HepG2 (cell line): ENCODE results near the gene ANKRD22.

Experiments used
- EZH2 ChIP-seq: conservative IDR thresholded peaks from 2 replicates; pipeline ENCODE4 v1.6.1; 2012; ENCODE audit warnings: mild to moderate bottlenecking, low read depth, low read length, moderate library complexity
- FOXM1 ChIP-seq: sonication (generic); formaldehyde crosslinking; IDR thresholded peaks from 2 replicates; pipeline ENCODE4 v1.5.0; 2020; ENCODE audit warnings: missing genetic modification reagents
- JUND ChIP-seq: sonication (generic); formaldehyde crosslinking; IDR thresholded peaks from 2 replicates; pipeline ENCODE4 v1.8.0; 2022; ENCODE audit warnings: mild to moderate bottlenecking, missing genetic modification reagents
- RFX1 ChIP-seq: fragments of 450-650 bp; IDR thresholded peaks from 2 replicates; pipeline ENCODE4 v1.6.1; 2017
- YY1 ChIP-seq: IDR thresholded peaks from 2 replicates; pipeline ENCODE4 v1.6.1; 2011; ENCODE audit warnings: low read length, low read depth, moderate library complexity, mild to moderate bottlenecking; ENCODE audit not compliant: insufficient read depth, insufficient replicate concordance
- ZNF510 ChIP-seq: sonication (generic); formaldehyde crosslinking; IDR thresholded peaks from 2 replicates; pipeline ENCODE4 v1.4.0; 2020; ENCODE audit warnings: low read depth, mild to moderate bottlenecking, missing genetic modification reagents
- TF ChIP-seq, protein P1 (sequence below), 2 experiments: IDR thresholded peaks; 2 replicates each; pipeline ENCODE4 v1.6.1; 2011 to 2012; ENCODE audit warnings: low read length in 2 of 2, borderline replicate concordance in 1 of 2, low read depth in 1 of 2, mild to moderate bottlenecking in 1 of 2, moderate library complexity in 1 of 2
- TF ChIP-seq, protein P2 (sequence below): fragments of 450-650 bp; IDR thresholded peaks from 2 replicates; pipeline ENCODE4 v1.6.1; 2016
- TF ChIP-seq, protein P3 (sequence below): sonication (generic); formaldehyde crosslinking; IDR thresholded peaks from 2 replicates; pipeline ENCODE4 v1.4.0; 2020; ENCODE audit warnings: missing genetic modification reagents
- TF ChIP-seq, protein P4 (sequence below): sonication (generic); formaldehyde crosslinking; IDR thresholded peaks from 2 replicates; pipeline ENCODE4 v1.5.0; 2020; ENCODE audit warnings: mild to moderate bottlenecking, missing genetic modification reagents, moderate library complexity

DNA sequence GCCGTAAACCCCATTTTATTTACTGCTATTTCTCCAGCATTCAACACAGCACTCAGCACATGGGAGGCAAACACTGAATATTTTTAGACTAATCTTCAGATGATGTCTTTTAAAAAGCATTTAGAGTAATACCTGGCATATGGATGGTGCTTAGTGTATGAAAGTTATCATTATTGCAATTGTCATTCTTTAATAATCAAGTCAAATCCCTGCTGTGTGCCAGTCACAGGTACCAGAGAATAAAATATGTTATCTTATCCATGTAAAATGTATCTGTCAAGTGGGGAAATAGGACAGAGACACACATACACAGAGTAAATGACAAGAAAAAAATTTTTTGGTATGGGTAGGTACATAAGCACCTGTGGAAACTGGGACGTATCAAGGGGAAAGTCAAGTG lies 18.5 kb downstream of the ANKRD22 start:
- TF ChIP-seq RFX1 (no peak), ZNF510 (CRISPR knock-in tag) (no peak), JUND (CRISPR knock-in tag) (no peak), FOXM1 (CRISPR knock-in tag) (no peak), YY1 (no peak), EZH2 (no peak)
- TF ChIP-seq, protein P1, sequence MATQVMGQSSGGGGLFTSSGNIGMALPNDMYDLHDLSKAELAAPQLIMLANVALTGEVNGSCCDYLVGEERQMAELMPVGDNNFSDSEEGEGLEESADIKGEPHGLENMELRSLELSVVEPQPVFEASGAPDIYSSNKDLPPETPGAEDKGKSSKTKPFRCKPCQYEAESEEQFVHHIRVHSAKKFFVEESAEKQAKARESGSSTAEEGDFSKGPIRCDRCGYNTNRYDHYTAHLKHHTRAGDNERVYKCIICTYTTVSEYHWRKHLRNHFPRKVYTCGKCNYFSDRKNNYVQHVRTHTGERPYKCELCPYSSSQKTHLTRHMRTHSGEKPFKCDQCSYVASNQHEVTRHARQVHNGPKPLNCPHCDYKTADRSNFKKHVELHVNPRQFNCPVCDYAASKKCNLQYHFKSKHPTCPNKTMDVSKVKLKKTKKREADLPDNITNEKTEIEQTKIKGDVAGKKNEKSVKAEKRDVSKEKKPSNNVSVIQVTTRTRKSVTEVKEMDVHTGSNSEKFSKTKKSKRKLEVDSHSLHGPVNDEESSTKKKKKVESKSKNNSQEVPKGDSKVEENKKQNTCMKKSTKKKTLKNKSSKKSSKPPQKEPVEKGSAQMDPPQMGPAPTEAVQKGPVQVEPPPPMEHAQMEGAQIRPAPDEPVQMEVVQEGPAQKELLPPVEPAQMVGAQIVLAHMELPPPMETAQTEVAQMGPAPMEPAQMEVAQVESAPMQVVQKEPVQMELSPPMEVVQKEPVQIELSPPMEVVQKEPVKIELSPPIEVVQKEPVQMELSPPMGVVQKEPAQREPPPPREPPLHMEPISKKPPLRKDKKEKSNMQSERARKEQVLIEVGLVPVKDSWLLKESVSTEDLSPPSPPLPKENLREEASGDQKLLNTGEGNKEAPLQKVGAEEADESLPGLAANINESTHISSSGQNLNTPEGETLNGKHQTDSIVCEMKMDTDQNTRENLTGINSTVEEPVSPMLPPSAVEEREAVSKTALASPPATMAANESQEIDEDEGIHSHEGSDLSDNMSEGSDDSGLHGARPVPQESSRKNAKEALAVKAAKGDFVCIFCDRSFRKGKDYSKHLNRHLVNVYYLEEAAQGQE (IDR thresholded peaks at IDR 0.05; ENCODE audit: borderline replicate concordance in 1 of 2, low read depth in 1 of 2, low read length in 2 of 2) = no peak
- TF ChIP-seq, protein P2, sequence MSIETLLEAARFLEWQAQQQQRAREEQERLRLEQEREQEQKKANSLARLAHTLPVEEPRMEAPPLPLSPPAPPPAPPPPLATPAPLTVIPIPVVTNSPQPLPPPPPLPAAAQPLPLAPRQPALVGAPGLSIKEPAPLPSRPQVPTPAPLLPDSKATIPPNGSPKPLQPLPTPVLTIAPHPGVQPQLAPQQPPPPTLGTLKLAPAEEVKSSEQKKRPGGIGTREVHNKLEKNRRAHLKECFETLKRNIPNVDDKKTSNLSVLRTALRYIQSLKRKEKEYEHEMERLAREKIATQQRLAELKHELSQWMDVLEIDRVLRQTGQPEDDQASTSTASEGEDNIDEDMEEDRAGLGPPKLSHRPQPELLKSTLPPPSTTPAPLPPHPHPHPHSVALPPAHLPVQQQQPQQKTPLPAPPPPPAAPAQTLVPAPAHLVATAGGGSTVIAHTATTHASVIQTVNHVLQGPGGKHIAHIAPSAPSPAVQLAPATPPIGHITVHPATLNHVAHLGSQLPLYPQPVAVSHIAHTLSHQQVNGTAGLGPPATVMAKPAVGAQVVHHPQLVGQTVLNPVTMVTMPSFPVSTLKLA = no peak
- TF ChIP-seq, protein P3, sequence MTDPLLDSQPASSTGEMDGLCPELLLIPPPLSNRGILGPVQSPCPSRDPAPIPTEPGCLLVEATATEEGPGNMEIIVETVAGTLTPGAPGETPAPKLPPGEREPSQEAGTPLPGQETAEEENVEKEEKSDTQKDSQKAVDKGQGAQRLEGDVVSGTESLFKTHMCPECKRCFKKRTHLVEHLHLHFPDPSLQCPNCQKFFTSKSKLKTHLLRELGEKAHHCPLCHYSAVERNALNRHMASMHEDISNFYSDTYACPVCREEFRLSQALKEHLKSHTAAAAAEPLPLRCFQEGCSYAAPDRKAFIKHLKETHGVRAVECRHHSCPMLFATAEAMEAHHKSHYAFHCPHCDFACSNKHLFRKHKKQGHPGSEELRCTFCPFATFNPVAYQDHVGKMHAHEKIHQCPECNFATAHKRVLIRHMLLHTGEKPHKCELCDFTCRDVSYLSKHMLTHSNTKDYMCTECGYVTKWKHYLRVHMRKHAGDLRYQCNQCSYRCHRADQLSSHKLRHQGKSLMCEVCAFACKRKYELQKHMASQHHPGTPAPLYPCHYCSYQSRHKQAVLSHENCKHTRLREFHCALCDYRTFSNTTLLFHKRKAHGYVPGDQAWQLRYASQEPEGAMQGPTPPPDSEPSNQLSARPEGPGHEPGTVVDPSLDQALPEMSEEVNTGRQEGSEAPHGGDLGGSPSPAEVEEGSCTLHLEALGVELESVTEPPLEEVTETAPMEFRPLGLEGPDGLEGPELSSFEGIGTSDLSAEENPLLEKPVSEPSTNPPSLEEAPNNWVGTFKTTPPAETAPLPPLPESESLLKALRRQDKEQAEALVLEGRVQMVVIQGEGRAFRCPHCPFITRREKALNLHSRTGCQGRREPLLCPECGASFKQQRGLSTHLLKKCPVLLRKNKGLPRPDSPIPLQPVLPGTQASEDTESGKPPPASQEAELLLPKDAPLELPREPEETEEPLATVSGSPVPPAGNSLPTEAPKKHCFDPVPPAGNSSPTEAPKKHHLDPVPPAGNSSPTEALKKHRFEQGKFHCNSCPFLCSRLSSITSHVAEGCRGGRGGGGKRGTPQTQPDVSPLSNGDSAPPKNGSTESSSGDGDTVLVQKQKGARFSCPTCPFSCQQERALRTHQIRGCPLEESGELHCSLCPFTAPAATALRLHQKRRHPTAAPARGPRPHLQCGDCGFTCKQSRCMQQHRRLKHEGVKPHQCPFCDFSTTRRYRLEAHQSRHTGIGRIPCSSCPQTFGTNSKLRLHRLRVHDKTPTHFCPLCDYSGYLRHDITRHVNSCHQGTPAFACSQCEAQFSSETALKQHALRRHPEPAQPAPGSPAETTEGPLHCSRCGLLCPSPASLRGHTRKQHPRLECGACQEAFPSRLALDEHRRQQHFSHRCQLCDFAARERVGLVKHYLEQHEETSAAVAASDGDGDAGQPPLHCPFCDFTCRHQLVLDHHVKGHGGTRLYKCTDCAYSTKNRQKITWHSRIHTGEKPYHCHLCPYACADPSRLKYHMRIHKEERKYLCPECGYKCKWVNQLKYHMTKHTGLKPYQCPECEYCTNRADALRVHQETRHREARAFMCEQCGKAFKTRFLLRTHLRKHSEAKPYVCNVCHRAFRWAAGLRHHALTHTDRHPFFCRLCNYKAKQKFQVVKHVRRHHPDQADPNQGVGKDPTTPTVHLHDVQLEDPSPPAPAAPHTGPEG (CRISPR knock-in tag) = no peak
- TF ChIP-seq, protein P4, sequence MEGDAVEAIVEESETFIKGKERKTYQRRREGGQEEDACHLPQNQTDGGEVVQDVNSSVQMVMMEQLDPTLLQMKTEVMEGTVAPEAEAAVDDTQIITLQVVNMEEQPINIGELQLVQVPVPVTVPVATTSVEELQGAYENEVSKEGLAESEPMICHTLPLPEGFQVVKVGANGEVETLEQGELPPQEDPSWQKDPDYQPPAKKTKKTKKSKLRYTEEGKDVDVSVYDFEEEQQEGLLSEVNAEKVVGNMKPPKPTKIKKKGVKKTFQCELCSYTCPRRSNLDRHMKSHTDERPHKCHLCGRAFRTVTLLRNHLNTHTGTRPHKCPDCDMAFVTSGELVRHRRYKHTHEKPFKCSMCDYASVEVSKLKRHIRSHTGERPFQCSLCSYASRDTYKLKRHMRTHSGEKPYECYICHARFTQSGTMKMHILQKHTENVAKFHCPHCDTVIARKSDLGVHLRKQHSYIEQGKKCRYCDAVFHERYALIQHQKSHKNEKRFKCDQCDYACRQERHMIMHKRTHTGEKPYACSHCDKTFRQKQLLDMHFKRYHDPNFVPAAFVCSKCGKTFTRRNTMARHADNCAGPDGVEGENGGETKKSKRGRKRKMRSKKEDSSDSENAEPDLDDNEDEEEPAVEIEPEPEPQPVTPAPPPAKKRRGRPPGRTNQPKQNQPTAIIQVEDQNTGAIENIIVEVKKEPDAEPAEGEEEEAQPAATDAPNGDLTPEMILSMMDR (CRISPR knock-in tag) = no peak
